Activated CD4-positive, alpha-beta T cell treated with anti-CD3 and anti-CD28 coated beads, Interleukin-2, amount 50 U/mL, for 4 hours (primary cell): Measurements from ENCODE around the gene FNDC3B.

ENCODE experiments used
- DNase-seq, 2 experiments: peaks; one replicate each; pipeline ENCODE4 v3.0.0-alpha.2; 2020

FNDC3B gene

GRCh38 chr3:172154768-172155664 is 115.6 kb downstream of the FNDC3B start:
- no peak for DNase-seq

GRCh38 chr3:172155897-172156585 is 116.7 kb downstream of the FNDC3B start:
- no peak for DNase-seq

- no peak for DNase-seq
Observed at GRCh38 chr3:172156586-172156955, 117.2 kb downstream of the FNDC3B start.

GRCh38 chr3:172157564-172158258 is 118.3 kb downstream of the FNDC3B start:
- DNase-seq = no peak

GRCh38 chr3:172158741-172159140 is 119.4 kb downstream of the FNDC3B start:
- DNase-seq = no peak

- DNase-seq = no peak
Observed at GRCh38 chr3:172159376-172159775, 120.0 kb downstream of the FNDC3B start.

GRCh38 chr3:172159962-172160538 is 120.7 kb downstream of the FNDC3B start:
- DNase-seq = no peak

GRCh38 chr3:172161133-172161789 is 121.9 kb downstream of the FNDC3B start:
- DNase-seq = no peak

GRCh38 chr3:172161959-172162358 is 122.6 kb downstream of the FNDC3B start:
- no peak for DNase-seq

- DNase-seq = no peak
Observed at GRCh38 chr3:172163320-172163719, 123.9 kb downstream of the FNDC3B start.

- DNase-seq = no peak
Observed at GRCh38 chr3:172164620-172165362, 125.4 kb downstream of the FNDC3B start.

- DNase-seq = no peak
Observed at GRCh38 chr3:172166261-172166660, 126.9 kb downstream of the FNDC3B start.

GRCh38 chr3:172166890-172167289 is 127.5 kb downstream of the FNDC3B start:
- no peak for DNase-seq

GRCh38 chr3:172167892-172168648 is 128.7 kb downstream of the FNDC3B start:
- no peak for DNase-seq

- DNase-seq = no peak
Observed at GRCh38 chr3:172170073-172170709, 130.8 kb downstream of the FNDC3B start.

- DNase-seq = no peak
Observed at GRCh38 chr3:172170841-172171240, 131.5 kb downstream of the FNDC3B start.

- no peak for DNase-seq
Observed at GRCh38 chr3:172171396-172172075, 132.2 kb downstream of the FNDC3B start.

GRCh38 chr3:172173316-172174254 is 134.2 kb downstream of the FNDC3B start:
- no peak for DNase-seq
